ENCODE data around the gene ABCA7. TPM values are rescaled to one million over a fixed set of nuclear protein-coding genes. Genes with fewer than 3 reads are reported as not detected.

ABCA7 gene
- total RNA-seq, 2 experiments from 2014 or later: 114 to 118 TPM

DNA sequence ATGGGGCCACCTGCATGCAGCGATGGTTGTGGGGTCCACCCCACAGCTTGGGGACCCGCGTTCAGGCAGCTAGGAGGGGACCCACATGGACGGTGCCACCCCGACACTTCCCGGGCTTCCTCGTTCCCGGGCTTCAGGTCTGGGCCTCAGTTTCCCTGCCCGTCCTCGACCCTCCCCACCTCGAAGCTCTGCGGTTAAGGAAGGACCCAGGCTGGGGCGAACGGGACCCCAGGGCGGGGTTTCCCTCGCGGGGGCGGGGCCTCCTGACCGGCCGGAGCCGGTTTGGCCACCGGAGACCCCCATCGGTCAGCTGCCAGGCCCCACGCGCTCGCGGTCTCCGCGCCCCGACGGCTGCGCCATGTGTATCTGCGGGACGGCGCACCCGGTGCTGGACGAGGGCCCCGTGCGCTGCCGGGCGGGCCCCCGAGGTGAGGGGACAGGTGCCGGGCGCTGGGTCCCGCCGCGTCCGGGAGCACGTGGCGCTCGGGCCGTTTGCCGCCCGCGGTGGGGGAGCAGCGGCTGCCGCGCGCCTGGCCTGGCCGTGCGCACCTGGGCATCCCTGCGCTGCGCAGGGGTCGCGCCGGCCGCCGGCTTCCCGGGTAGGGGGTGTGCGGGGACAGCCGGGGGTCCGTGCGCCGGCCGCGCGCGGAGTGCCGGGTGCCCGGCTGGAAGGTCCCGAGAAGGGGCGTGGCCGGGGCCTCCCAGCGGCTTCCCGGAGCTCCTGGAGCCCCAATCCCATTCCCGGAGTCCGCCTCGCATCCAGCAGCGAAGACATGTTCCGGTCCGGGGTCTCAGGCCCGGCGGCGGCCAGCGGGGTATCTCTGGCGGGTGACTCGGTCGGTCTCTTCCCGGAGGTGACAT, 31.3 kb downstream of the ABCA7 start:
- Mint-ChIP-seq H3K36me3 (ENCODE audit: low read depth) (peaks cover 67% of the 10 kb centered on the region), H3K27ac (peak overlapping the region; percentile 98), H3K9me3 (no peaks in the 10 kb centered on the region), H3K4me1 (ENCODE audit: low read depth) (peaks cover 59% of the 10 kb centered on the region), H3K4me3 (peak overlapping the region; percentile 86), H3K27me3 (no peaks in the 10 kb centered on the region)
- Histone ChIP-seq H3K4me3 (ENCODE audit: low read length) (peak overlapping the region; percentile 5), H3K27me3 (ENCODE audit: control insufficient read depth in 1 of 2, insufficient read depth in 2 of 2, low read length in 2 of 2) (no peaks in the 10 kb centered on the region), H3K4me1 (ENCODE audit: insufficient read depth, low read length) (peaks cover 85% of the 10 kb centered on the region), H3K36me3 (ENCODE audit: insufficient read depth, low read length) (peaks cover 75% of the 10 kb centered on the region), H3K9me3 (ENCODE audit: control insufficient read depth in 1 of 2, insufficient read depth in 1 of 2, low read length in 2 of 2) (no peaks in the 10 kb centered on the region), H3K27ac (ENCODE audit: low read depth in 1 of 2, low read length in 2 of 2) (peak overlapping the region in 1 of 2 donors; percentile 74)
- intact Hi-C loops (cut with DNase I, micrococcal nuclease): no loop called here
- POLR2A ChIA-PET: interaction anchor here (2.2 to 21.0 kb wide), 4 partner anchors 11 to 43 kb away, joined by 6 to 1253 read pairs (median 81); partner anchors contain the start of gene ABCA7
- no peak for ATAC-seq (ENCODE audit: poor library complexity)
- no peak for DNase-seq
- CTCF ChIA-PET: no interaction called here
- TF ChIP-seq, protein P1, sequence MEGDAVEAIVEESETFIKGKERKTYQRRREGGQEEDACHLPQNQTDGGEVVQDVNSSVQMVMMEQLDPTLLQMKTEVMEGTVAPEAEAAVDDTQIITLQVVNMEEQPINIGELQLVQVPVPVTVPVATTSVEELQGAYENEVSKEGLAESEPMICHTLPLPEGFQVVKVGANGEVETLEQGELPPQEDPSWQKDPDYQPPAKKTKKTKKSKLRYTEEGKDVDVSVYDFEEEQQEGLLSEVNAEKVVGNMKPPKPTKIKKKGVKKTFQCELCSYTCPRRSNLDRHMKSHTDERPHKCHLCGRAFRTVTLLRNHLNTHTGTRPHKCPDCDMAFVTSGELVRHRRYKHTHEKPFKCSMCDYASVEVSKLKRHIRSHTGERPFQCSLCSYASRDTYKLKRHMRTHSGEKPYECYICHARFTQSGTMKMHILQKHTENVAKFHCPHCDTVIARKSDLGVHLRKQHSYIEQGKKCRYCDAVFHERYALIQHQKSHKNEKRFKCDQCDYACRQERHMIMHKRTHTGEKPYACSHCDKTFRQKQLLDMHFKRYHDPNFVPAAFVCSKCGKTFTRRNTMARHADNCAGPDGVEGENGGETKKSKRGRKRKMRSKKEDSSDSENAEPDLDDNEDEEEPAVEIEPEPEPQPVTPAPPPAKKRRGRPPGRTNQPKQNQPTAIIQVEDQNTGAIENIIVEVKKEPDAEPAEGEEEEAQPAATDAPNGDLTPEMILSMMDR (IDR thresholded peaks at IDR 0.05): no peak

DNA sequence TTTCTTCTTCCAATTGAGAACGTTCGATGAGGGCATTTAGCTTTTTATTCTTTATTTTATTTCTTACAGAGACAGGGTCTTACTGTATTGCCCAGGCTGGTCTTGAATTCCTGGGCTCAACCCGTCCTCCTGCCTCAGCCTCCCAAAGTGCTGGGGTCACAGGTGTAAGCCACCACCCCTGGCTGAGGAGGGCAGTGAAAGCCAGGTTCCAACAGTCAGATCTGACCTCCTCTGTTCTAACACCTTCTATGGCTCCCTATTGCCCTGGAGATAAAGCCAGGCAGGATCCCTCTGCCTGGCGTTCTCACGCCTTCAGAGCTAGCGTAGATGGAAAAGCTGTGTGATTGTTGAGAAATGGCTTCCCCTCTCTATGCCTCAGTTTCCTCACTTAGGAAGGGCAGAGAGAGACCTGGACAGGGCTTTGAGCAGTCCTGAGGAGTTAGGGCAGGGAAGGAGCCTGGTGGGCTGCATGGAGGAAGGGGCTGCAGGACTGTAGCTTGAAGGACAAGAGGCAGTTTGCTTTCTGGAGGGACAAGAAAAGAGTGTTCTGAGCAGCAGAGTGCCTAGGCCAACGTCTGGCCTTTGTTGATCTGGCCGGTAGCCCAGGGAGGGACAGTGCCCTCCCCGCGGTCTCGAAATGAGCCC, 32.6 kb downstream of the ABCA7 start:
- no peaks in the 10 kb centered on the region for H3K9me3 Mint-ChIP-seq
- Histone ChIP-seq H3K27ac (ENCODE audit: low read depth in 1 of 2, low read length in 2 of 2) (peak overlapping the region; percentile 49 to 74), H3K36me3 (ENCODE audit: insufficient read depth, low read length) (peaks cover 78% of the 10 kb centered on the region), H3K9me3 (ENCODE audit: control insufficient read depth in 1 of 2, insufficient read depth in 1 of 2, low read length in 2 of 2) (no peaks in the 10 kb centered on the region), H3K4me3 (ENCODE audit: low read length) (no peak overlapping the region), H3K4me1 (ENCODE audit: insufficient read depth, low read length) (peaks cover 88% of the 10 kb centered on the region), H3K27me3 (ENCODE audit: control insufficient read depth in 1 of 2, insufficient read depth in 2 of 2, low read length in 2 of 2) (no peaks in the 10 kb centered on the region)
- H3K4me3 Mint-ChIP-seq: peak overlapping the region; percentile 86
- peak overlapping the region; percentile 98 for H3K27ac Mint-ChIP-seq
- DNase-seq (no peak), ATAC-seq (ENCODE audit: poor library complexity) (no peak)
- H3K27me3 Mint-ChIP-seq: peaks cover 4% of the 10 kb centered on the region
- H3K36me3 Mint-ChIP-seq (ENCODE audit: low read depth): peaks cover 78% of the 10 kb centered on the region
- H3K4me1 Mint-ChIP-seq (ENCODE audit: low read depth): peaks cover 63% of the 10 kb centered on the region
- POLR2A ChIA-PET: interaction anchor here (0.7 to 21.0 kb wide), 8 partner anchors 0 to 203 kb away, joined by 3 to 1253 read pairs (median 5); partner anchors contain the start of genes ABCA7, ARHGAP45, CIRBP and FAM174C
- TF ChIP-seq, protein P1 (IDR thresholded peaks at IDR 0.05): no peak
- intact Hi-C loops (cut with DNase I, micrococcal nuclease): no loop called here
- CTCF ChIA-PET: no interaction called here

DNA sequence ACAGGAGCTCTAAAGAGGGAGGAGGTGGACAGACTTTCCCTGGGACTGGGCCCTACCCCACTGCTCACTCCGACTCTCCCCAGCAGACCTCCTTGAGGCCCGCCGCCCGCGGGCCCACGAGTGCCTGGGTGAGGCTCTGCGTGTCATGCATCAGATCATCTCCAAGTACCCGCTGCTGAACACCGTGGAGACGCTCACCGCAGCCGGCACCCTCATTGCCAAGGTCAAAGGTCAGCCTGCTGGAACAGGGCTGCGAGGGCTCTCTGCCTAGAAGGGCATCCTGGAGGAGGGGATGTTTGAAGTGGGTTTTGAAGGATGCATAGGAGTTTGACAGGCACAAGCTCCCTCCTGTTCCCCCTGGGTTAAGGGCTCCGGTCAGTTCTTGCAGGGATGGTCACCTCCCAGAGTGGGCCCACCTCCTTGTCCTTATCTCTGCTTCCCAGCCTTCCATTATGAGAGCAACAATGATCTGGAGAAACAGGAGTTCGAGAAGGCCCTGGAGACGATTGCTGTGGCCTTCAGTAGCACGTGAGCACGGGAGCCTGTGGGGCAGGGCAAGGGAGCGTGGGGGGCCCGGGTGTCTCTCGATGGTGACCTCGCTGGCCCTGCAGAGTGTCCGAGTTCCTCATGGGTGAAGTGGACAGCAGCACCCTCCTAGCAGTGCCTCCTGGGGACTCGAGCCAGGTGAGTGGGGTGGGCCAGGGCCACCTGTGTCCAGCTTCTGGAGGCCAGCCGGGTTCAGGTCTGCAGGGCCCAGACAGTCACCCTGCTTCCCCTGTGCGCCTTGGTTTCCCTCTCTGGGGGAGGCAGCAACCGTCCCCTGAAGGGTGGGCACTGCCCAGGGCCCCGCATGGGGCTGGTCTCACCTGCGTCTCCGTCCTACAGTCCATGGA, 33.4 kb downstream of the ABCA7 start:
- Mint-ChIP-seq H3K9me3 (no peaks in the 10 kb centered on the region), H3K36me3 (ENCODE audit: low read depth) (peaks cover 78% of the 10 kb centered on the region), H3K4me1 (ENCODE audit: low read depth) (peaks cover 63% of the 10 kb centered on the region), H3K27ac (peak overlapping the region; percentile 98), H3K4me3 (peak overlapping the region; percentile 86), H3K27me3 (peaks cover 4% of the 10 kb centered on the region)
- DNase-seq (peak in 2 of 14 experiments; percentile 26 to 58), ATAC-seq (ENCODE audit: poor library complexity) (no peak)
- H3K36me3 ChIP-seq (ENCODE audit: insufficient read depth, low read length): peaks cover 80% of the 10 kb centered on the region
- H3K27me3 ChIP-seq (ENCODE audit: control insufficient read depth in 1 of 2, insufficient read depth in 2 of 2, low read length in 2 of 2): no peaks in the 10 kb centered on the region
- POLR2A ChIA-PET: interaction anchor here (0.7 to 21.0 kb wide), 10 partner anchors 1 to 202 kb away, joined by 3 to 1253 read pairs (median 10); partner anchors contain the start of genes ABCA7, ARHGAP45, CIRBP and CNN2
- H3K9me3 ChIP-seq (ENCODE audit: control insufficient read depth in 1 of 2, insufficient read depth in 1 of 2, low read length in 2 of 2): no peaks in the 10 kb centered on the region
- intact Hi-C loops (cut with DNase I, micrococcal nuclease): no loop called here
- TF ChIP-seq, protein P1 (IDR thresholded peaks at IDR 0.05): no peak
- CTCF ChIA-PET: no interaction called here
- peaks cover 91% of the 10 kb centered on the region for H3K4me1 ChIP-seq (ENCODE audit: insufficient read depth, low read length)
- peak overlapping the region in 1 of 2 donors; percentile 74 for H3K27ac ChIP-seq (ENCODE audit: low read depth in 1 of 2, low read length in 2 of 2)
- H3K4me3 ChIP-seq (ENCODE audit: low read length): no peak overlapping the region

All from CD4-positive, alpha-beta T cell (primary cell).